Measurements from ENCODE around the gene SMIM22. TPM values are rescaled to one million over a fixed set of nuclear protein-coding genes. Genes with fewer than 3 reads are reported as not detected.

SMIM22 gene
- total and polyA plus RNA-seq, 10 donors: not detected

GRCh38 chr16:4767872-4768548, 27.2 kb upstream of the SMIM22 start:
- Histone ChIP-seq H3K9me3 (no peaks in the 10 kb centered on the region), H3K27ac (peak overlapping the region; percentile 53 to 95 (median 88)), H3K36me3 (peaks cover 0 to 25% (median 11%) of the 10 kb centered on the region in 6 donors), H3K4me3 (peak overlapping the region; percentile 36 to 99 (median 89)), H3K4me1 (peaks cover 24 to 59% (median 49%) of the 10 kb centered on the region in 6 donors), H3K27me3 (replicated peaks in 1 of 7) (no peaks in the 10 kb centered on the region)
- no peak for DNase-seq
- intact Hi-C loops (cut with DNase I; ENCODE audit: low total_unique reads): loop anchor here (5.0 kb wide), 1 partner anchor 34 kb away; the partner anchor contains the start of gene ROGDI
- TF ChIP-seq POLR2A (IDR thresholded peaks at IDR 0.05) (no peak), POLR2AphosphoS5 (IDR thresholded peaks at IDR 0.05) (no peak), CTCF (IDR thresholded peaks at IDR 0.05 in 8 of 11, conservative IDR thresholded peaks at IDR 0.05 in 3 of 11) (no peak)
- WGBS, 5 donors: 41 to 50% (median 47%) methylated on average over 17 of the region's 17 CpGs

GRCh38 chr16:4768549-4769305, 26.4 kb upstream of the SMIM22 start:
- Histone ChIP-seq H3K4me3 (peak overlapping the region; percentile 36 to 97 (median 74)), H3K27ac (peak overlapping the region; percentile 53 to 95 (median 88)), H3K4me1 (peaks cover 24 to 52% (median 45%) of the 10 kb centered on the region in 6 donors), H3K36me3 (peaks cover 0 to 18% (median 5%) of the 10 kb centered on the region in 6 donors), H3K27me3 (replicated peaks in 1 of 7) (no peaks in the 10 kb centered on the region), H3K9me3 (no peaks in the 10 kb centered on the region)
- peak; percentile 96 for DNase-seq
- peak in 1 of 3 donors; percentile 54 for TF ChIP-seq POLR2A (IDR thresholded peaks at IDR 0.05)
- peak; percentile 90 to 93 (median 92) for TF ChIP-seq POLR2AphosphoS5 (IDR thresholded peaks at IDR 0.05)
- peak in 1 of 11 experiments; percentile 25 for TF ChIP-seq CTCF (IDR thresholded peaks at IDR 0.05 in 8 of 11, conservative IDR thresholded peaks at IDR 0.05 in 3 of 11)
- 4 to 8% (median 5%) methylated on average over 35 to 48 of the region's 48 CpGs for WGBS, 5 donors
- intact Hi-C loops (cut with DNase I; ENCODE audit: low total_unique reads): loop anchor here (5.0 kb wide), 1 partner anchor 34 kb away; the partner anchor contains the start of gene ROGDI

GRCh38 chr16:4769306-4769638, 25.9 kb upstream of the SMIM22 start:
- Histone ChIP-seq H3K27me3 (replicated peaks in 1 of 7) (no peaks in the 10 kb centered on the region), H3K36me3 (peaks cover 0 to 12% (median under 1%) of the 10 kb centered on the region in 6 donors), H3K4me1 (peaks cover 24 to 47% (median 40%) of the 10 kb centered on the region in 6 donors), H3K9me3 (no peaks in the 10 kb centered on the region), H3K4me3 (peak overlapping the region in 7 of 8 donors; percentile 48 to 97 (median 85)), H3K27ac (peak overlapping the region in 7 of 8 donors; percentile 68 to 95 (median 90))
- no peak for DNase-seq
- intact Hi-C loops (cut with DNase I; ENCODE audit: low total_unique reads): loop anchor here (5.0 kb wide), 1 partner anchor 33 kb away; the partner anchor contains the start of gene ROGDI
- TF ChIP-seq POLR2A (IDR thresholded peaks at IDR 0.05): no peak
- TF ChIP-seq CTCF (IDR thresholded peaks at IDR 0.05 in 8 of 11, conservative IDR thresholded peaks at IDR 0.05 in 3 of 11): no peak
- no peak for TF ChIP-seq POLR2AphosphoS5 (IDR thresholded peaks at IDR 0.05)
- WGBS, 5 donors: 61 to 72% (median 68%) methylated on average over 7 of the region's 7 CpGs

GRCh38 chr16:4771646-4772045, 23.5 kb upstream of the SMIM22 start:
- peaks cover 10 to 25% (median 19%) of the 10 kb centered on the region in 6 donors for H3K4me1 ChIP-seq
- no peak for DNase-seq
- no peaks in the 10 kb centered on the region for H3K27me3 ChIP-seq (replicated peaks in 1 of 7)
- intact Hi-C loops (cut with DNase I; ENCODE audit: low total_unique reads): no loop called here
- WGBS, 5 donors: 54 to 82% (median 68%) methylated on average over 3 of the region's 3 CpGs
- no peak overlapping the region for H3K4me3 ChIP-seq
- no peak overlapping the region for H3K27ac ChIP-seq
- H3K36me3 ChIP-seq: no peaks in the 10 kb centered on the region
- no peaks in the 10 kb centered on the region for H3K9me3 ChIP-seq
- TF ChIP-seq CTCF (IDR thresholded peaks at IDR 0.05 in 8 of 11, conservative IDR thresholded peaks at IDR 0.05 in 3 of 11) (no peak), POLR2AphosphoS5 (IDR thresholded peaks at IDR 0.05) (no peak), POLR2A (IDR thresholded peaks at IDR 0.05) (no peak)
